A673 (cell line): Measurements from ENCODE around the gene ACOXL. TPM values are rescaled to one million over a fixed set of nuclear protein-coding genes. Genes with fewer than 3 reads are reported as not detected.
"Not testable (repeated sequence)": the region's sequence is repeated elsewhere in the genome, so short reads cannot be mapped to it uniquely, and the experiment has no call there.

ENCODE experiments used
- BruUV-seq: library from RNA; stranded (reverse); fragments of 400-500 nt; replicated peaks from 2 replicates; lab custom pipeline; 2021; lab: Mats Ljungman, UMichigan
- CTCF ChIA-PET: fragments of 300-600 bp; sonication (Branson Sonifier 250); formaldehyde crosslinking; loops from one replicate; lab custom pipeline; 2022; ENCODE audit warnings: antibody characterized with exemption; lab: Charles Lee
- POLR2A ChIA-PET: fragments of 300-600 bp; sonication (Branson Sonifier 250); formaldehyde crosslinking; loops from one replicate; lab custom pipeline; 2022; ENCODE audit warnings: antibody characterized with exemption; ENCODE audit not compliant: low non-redundant PET; lab: Charles Lee
- DNase-seq: peaks from one replicate; pipeline ENCODE4 v3.0.0-alpha.2; 2015; ENCODE audit warnings: low spot score
- H3K27ac ChIP-seq: fragments of 200-600 bp; sonication (generic); 2 replicates; pipeline ENCODE4 v1.5.1; 2016; ENCODE audit warnings: mixed run types, low read depth, mild to moderate bottlenecking, mixed read lengths, antibody characterized with exemption, low read length; ENCODE audit not compliant: poor library complexity, severe bottlenecking
- H3K27me3 ChIP-seq: fragments of 200-600 bp; sonication (generic); replicated peaks from 2 replicates; pipeline ENCODE4 v1.6.1; 2017; ENCODE audit warnings: mixed run types, low read depth, mild to moderate bottlenecking, mixed read lengths, antibody characterized with exemption, low read length; ENCODE audit not compliant: insufficient read depth, poor library complexity
- H3K36me3 ChIP-seq: fragments of 200-600 bp; sonication (generic); 2 replicates; pipeline ENCODE4 v1.6.1; 2016; ENCODE audit warnings: mixed run types, mild to moderate bottlenecking, mixed read lengths, antibody characterized with exemption, low read length; ENCODE audit not compliant: insufficient read depth, poor library complexity, severe bottlenecking
- H3K4me1 ChIP-seq: fragments of 200-600 bp; sonication (generic); 2 replicates; pipeline ENCODE4 v1.6.1; 2017; ENCODE audit warnings: mixed run types, mild to moderate bottlenecking, mixed read lengths, antibody characterized with exemption, low read length; ENCODE audit not compliant: insufficient read depth, poor library complexity, severe bottlenecking
- H3K4me3 ChIP-seq: fragments of 200-600 bp; sonication (generic); 2 replicates; pipeline ENCODE4 v1.5.1; 2016; ENCODE audit warnings: low read depth, mixed run types, mild to moderate bottlenecking, mixed read lengths, low read length; ENCODE audit not compliant: poor library complexity, severe bottlenecking
- H3K9me3 ChIP-seq: fragments of 200-600 bp; sonication (generic); 2 replicates; pipeline ENCODE4 v1.6.1; 2016; ENCODE audit warnings: mixed run types, low read depth, mild to moderate bottlenecking, mixed read lengths, antibody characterized with exemption, low read length; ENCODE audit not compliant: poor library complexity, severe bottlenecking
- EZH2 ChIP-seq: fragments of 200-600 bp; sonication (generic); IDR thresholded peaks from 2 replicates; pipeline ENCODE4 v1.6.1; 2017; ENCODE audit warnings: borderline replicate concordance, low read depth, mild to moderate bottlenecking, mixed read lengths, antibody characterized with exemption, low read length; ENCODE audit not compliant: poor library complexity, severe bottlenecking
- intact Hi-C: fragments of 100-400 bp; cut with micrococcal nuclease; formaldehyde crosslinking; loops from one replicate; pipeline ENCODE4 v1.10.0; 2022; ENCODE audit not compliant: unreplicated experiment
- total RNA-seq: library from RNA; stranded (reverse); gene quantifications from 2 replicates; pipeline ENCODE4 v1.2.3, GENCODE V29; 2021
- TF ChIP-seq, protein P1 (sequence below): fragments of 300-800, 200-600 bp; sonication (generic); conservative IDR thresholded peaks from 2 replicates; pipeline ENCODE4 v1.5.1; 2017; ENCODE audit warnings: low read depth, mild to moderate bottlenecking, antibody characterized with exemption, low read length, moderate library complexity, mixed read lengths

ACOXL gene
- total RNA-seq, 1 experiment from 2014 or later, result not detected

GRCh38 chr2:111042261-111042660, 309.9 kb downstream of the ACOXL start:
- H3K4me3 ChIP-seq, result no peak overlapping the region
- H3K9me3 ChIP-seq, result no peaks in the 10 kb centered on the region
- H3K27me3 ChIP-seq, result peaks cover 31% of the 10 kb centered on the region
- TF ChIP-seq, protein P1, sequence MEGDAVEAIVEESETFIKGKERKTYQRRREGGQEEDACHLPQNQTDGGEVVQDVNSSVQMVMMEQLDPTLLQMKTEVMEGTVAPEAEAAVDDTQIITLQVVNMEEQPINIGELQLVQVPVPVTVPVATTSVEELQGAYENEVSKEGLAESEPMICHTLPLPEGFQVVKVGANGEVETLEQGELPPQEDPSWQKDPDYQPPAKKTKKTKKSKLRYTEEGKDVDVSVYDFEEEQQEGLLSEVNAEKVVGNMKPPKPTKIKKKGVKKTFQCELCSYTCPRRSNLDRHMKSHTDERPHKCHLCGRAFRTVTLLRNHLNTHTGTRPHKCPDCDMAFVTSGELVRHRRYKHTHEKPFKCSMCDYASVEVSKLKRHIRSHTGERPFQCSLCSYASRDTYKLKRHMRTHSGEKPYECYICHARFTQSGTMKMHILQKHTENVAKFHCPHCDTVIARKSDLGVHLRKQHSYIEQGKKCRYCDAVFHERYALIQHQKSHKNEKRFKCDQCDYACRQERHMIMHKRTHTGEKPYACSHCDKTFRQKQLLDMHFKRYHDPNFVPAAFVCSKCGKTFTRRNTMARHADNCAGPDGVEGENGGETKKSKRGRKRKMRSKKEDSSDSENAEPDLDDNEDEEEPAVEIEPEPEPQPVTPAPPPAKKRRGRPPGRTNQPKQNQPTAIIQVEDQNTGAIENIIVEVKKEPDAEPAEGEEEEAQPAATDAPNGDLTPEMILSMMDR, result no peak
- TF ChIP-seq EZH2, result no peak
- intact Hi-C loops, result no loop called here
- CTCF ChIA-PET, result no interaction called here
- POLR2A ChIA-PET, result no interaction called here
- H3K27ac ChIP-seq, result no peak overlapping the region
- no peak for DNase-seq
- BruUV-seq, result no TSS peak
- H3K4me1 ChIP-seq, result no peaks in the 10 kb centered on the region
- H3K36me3 ChIP-seq, result no peaks in the 10 kb centered on the region

DNA sequence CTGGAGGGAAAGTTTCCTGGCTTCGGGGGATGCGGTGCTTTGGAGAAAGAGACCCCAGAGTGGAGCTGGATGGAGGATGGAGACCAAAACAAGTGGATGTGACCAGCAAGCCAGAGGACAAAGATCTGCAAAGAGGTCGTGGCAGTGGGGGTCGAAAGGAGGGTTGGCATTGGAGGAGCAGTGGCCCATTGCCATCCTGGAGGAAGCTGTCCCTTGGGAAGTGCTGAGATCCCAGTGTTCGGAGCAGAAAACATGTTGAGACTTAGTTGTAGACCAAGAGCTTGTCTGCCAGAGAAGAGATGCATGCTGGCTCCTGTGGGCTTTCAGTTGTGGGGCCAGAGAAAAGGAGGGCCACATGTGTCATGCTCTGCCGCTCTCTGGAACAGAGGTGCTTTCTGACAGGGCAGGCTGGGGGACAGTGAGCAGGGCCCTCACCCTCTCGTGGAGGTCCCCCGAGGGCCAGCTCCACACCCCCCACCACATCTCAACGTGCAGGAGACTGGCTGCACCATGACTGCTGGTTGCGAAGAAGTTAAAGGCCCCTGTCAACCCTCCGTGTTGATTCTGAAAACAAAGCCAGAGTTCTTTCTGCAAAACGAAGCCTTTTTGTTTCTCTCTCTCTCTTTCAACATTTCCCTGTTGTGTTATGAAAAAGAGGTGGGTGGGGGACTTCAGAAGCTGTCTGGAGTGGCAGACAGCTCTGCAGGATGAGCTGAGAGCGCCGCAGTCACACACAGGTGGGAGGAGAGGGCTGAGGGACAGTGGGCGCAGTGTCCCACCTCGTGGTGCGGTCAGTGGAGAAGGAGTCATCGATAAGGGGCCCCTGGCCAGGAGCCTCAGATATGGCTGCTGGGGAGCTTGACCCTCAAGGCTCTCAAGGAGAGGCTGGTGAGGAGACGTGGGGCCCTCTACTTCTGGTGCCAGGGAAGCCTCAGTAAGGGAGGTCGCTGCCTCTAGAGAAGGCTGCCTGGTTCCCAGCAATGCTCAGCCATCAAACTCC, 310.7 kb downstream of the ACOXL start:
- BruUV-seq, result no TSS peak
- ChIA-PET POLR2A (no interaction called here), CTCF (no interaction called here)
- Histone ChIP-seq H3K27ac (no peak overlapping the region), H3K4me3 (no peak overlapping the region), H3K36me3 (no peaks in the 10 kb centered on the region), H3K9me3 (no peaks in the 10 kb centered on the region), H3K27me3 (peaks cover 25% of the 10 kb centered on the region), H3K4me1 (no peaks in the 10 kb centered on the region)
- intact Hi-C loops, result no loop called here
- no peak for DNase-seq
- TF ChIP-seq, protein P1, result no peak
- TF ChIP-seq EZH2, result no peak

GRCh38 chr2:111044066-111044465, 311.7 kb downstream of the ACOXL start:
- CTCF ChIA-PET, result no interaction called here
- no TSS peak for BruUV-seq
- peaks cover 17% of the 10 kb centered on the region for H3K27me3 ChIP-seq

DNA sequence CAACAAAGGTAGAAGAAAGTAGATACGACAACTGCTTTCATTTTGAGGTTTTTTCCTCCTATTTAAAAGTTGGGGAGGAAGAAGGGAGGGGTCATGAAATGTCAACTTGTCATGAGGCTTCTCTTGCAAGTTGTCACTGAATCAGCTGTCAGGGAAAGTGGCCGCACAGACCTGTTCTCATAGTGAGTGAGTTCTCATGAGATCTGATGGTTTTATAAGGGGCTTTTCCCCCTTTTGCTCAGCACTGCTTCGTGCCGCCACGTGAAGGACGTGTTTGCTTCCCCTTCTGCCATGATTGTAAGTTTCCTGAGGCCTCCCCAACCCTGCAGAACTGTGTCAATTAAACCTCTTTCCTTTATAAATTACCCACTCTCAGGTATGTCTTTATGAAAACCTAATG, 312.9 kb downstream of the ACOXL start:
- H3K27ac ChIP-seq, CTCF ChIA-PET, H3K36me3 ChIP-seq, BruUV-seq, intact Hi-C loops, H3K4me1 ChIP-seq, H3K9me3 ChIP-seq, H3K4me3 ChIP-seq, DNase-seq, POLR2A ChIA-PET: not testable (repeated sequence)
- peaks cover 11% of the 10 kb centered on the region for H3K27me3 ChIP-seq

More at GRCh38 chr2:111044066-111044465, 311.7 kb downstream of the ACOXL start:
- no peak for DNase-seq
- Histone ChIP-seq H3K36me3 (no peaks in the 10 kb centered on the region), H3K27ac (no peak overlapping the region), H3K9me3 (no peaks in the 10 kb centered on the region), H3K4me1 (no peaks in the 10 kb centered on the region), H3K4me3 (no peak overlapping the region)
- no peak for TF ChIP-seq EZH2
- TF ChIP-seq, protein P1, result no peak
- intact Hi-C loops, result no loop called here
- POLR2A ChIA-PET, result no interaction called here
